HepG2 (cell line): Measurements from ENCODE around the gene DNAH9. TPM values are rescaled to one million over a fixed set of nuclear protein-coding genes. Genes with fewer than 3 reads are reported as not detected.

Experiments used
- AGO1 ChIP-seq: fragments of 200-400 bp; formaldehyde crosslinking; IDR thresholded peaks from 2 replicates; pipeline ENCODE4 v1.6.1; 2017; ENCODE audit warnings: mild to moderate bottlenecking, low read depth, low read length, moderate library complexity; ENCODE audit not compliant: poor library complexity, severe bottlenecking
- AHR ChIP-seq: IDR thresholded peaks from 2 replicates; pipeline ENCODE4 v1.6.1; 2018; ENCODE audit warnings: missing genetic modification reagents, missing compliant biosample characterization
- ATF7 ChIP-seq, 2 experiments: fragments of 450-650 bp in 1 of 2; sonication (generic) in 1 of 2; formaldehyde crosslinking in 1 of 2; IDR thresholded peaks; 2 replicates each; pipeline versions ENCODE4 v1.4.0 to v1.6.1; 2016 to 2020; ENCODE audit warnings: antibody characterized with exemption in 1 of 2, mild to moderate bottlenecking in 1 of 2, missing genetic modification reagents in 1 of 2
- HOXD1 ChIP-seq: sonication (generic); formaldehyde crosslinking; IDR thresholded peaks from 2 replicates; pipeline ENCODE4 v1.5.0; 2020; ENCODE audit warnings: missing genetic modification reagents
- ONECUT2 ChIP-seq: sonication (generic); formaldehyde crosslinking; IDR thresholded peaks from 2 replicates; pipeline ENCODE4 v1.4.0; 2020; ENCODE audit warnings: missing genetic modification reagents
- ZNF326 ChIP-seq: sonication (generic); formaldehyde crosslinking; IDR thresholded peaks from 2 replicates; pipeline ENCODE4 v1.4.0; 2020; ENCODE audit warnings: missing genetic modification reagents, borderline replicate concordance
- ZSCAN30 ChIP-seq: sonication (generic); formaldehyde crosslinking; IDR thresholded peaks from 2 replicates; pipeline ENCODE4 v1.5.0; 2020; ENCODE audit warnings: mild to moderate bottlenecking, missing genetic modification reagents
- polyA plus RNA-seq, 8 experiments: library from polyadenylated mRNA; depleted of rRNA in 3 of 8; stranded (reverse) in 7 of 8; unstranded in 1 of 8; fragments of >200 nt; fragmentation: Illumina TruSeq in 4 of 8; extraction: Trizol in 4 of 8; gene quantifications; 2 replicates each; pipeline versions ENCODE4 v1.2.1 to v1.2.3, GENCODE V29; 2011 to 2016; ENCODE audit warnings: low read depth in 4 of 8, missing spikeins in 1 of 8, mixed read lengths in 1 of 8; ENCODE audit not compliant: insufficient read depth in 1 of 8
- total RNA-seq, 5 experiments: library from RNA; depleted of rRNA; stranded (reverse); fragments of >200 nt; fragmentation: Illumina TruSeq; extraction: Trizol; gene quantifications; 2 replicates each; pipeline ENCODE4 v1.2.3, GENCODE V29; 2016; ENCODE audit warnings: low read depth in 1 of 5
- TF ChIP-seq, protein P1 (sequence below): sonication (generic); formaldehyde crosslinking; IDR thresholded peaks from 2 replicates; pipeline ENCODE4 v1.4.0; 2020; ENCODE audit warnings: mild to moderate bottlenecking, missing genetic modification reagents
- TF ChIP-seq, protein P2 (sequence below): sonication (generic); formaldehyde crosslinking; IDR thresholded peaks from one replicate; pipeline ENCODE4 v1.5.1; 2020; ENCODE audit warnings: mild to moderate bottlenecking, missing genetic modification reagents; ENCODE audit errors: not compliant biosample characterization

DNAH9 gene
- total and polyA plus RNA-seq, 2 of the 13 experiments (the other 11 are each of a cell fraction or from before 2014, with no cell fraction given), result not detected

- TF ChIP-seq, protein P1, sequence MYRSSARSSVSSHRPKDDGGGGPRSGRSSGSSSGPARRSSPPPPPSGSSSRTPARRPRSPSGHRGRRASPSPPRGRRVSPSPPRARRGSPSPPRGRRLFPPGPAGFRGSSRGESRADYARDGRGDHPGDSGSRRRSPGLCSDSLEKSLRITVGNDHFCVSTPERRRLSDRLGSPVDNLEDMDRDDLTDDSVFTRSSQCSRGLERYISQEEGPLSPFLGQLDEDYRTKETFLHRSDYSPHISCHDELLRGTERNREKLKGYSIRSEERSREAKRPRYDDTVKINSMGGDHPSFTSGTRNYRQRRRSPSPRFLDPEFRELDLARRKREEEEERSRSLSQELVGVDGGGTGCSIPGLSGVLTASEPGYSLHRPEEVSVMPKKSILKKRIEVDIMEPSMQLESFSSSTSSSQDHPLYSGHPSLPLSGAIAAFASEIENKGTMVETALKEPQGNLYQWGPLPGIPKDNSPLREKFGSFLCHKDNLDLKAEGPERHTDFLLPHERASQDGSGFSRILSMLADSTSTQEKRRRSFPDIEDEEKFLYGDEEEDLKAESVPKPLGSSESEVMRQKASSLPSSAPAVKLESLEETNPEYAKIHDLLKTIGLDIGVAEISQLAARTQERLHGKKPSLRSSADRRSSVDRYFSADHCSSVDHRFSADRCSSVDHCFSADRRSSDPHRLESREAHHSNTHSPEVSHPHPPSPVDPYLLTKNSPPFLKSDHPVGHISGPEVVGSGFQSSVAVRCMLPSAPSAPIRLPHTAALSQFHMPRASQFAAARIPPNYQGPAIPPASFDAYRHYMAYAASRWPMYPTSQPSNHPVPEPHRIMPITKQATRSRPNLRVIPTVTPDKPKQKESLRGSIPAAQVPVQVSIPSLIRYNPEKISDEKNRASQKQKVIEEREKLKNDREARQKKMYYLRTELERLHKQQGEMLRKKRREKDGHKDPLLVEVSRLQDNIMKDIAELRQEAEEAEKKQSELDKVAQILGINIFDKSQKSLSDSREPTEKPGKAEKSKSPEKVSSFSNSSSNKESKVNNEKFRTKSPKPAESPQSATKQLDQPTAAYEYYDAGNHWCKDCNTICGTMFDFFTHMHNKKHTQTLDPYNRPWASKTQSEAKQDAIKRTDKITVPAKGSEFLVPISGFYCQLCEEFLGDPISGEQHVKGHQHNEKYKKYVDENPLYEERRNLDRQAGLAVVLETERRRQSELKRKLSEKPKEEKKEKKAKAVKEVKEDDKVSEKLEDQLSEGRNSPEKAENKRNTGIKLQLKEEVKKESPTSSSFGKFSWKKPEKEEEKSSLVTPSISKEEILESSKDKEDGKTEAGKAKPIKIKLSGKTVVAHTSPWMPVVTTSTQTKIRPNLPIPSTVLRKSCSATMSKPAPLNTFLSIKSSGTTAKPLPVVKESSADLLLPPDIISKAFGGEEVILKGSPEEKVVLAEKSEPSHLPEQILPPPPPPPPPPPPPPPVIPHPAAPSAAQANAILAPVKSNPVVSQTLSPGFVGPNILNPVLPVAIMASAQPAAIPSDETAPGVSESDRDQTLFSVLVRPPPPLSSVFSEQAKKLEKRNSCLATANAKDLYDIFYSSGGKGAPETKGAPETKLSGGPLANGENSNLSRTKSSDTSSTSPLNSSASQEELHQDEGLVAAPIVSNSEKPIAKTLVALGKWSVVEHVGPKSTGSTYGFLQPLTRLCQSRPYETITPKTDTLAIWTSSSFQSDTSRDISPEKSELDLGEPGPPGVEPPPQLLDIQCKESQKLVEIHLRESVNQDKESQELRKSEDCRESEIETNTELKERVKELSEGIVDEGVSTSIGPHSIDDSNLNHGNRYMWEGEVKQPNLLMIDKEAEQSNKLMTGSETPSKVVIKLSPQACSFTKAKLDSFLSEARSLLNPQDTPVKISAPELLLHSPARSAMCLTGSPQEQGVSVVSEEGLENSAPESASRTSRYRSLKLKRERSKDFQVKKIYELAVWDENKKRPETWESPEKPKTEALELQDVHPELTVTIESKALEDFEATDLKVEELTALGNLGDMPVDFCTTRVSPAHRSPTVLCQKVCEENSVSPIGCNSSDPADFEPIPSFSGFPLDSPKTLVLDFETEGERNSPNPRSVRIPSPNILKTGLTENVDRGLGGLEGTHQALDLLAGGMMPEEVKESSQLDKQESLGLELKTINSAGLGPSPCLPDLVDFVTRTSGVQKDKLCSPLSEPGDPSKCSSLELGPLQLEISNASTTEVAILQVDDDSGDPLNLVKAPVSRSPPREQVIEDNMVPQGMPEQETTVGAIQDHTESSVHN (CRISPR knock-in tag), result no peak
- TF ChIP-seq AGO1 (no peak), HOXD1 (CRISPR knock-in tag) (no peak), ONECUT2 (CRISPR knock-in tag) (no peak), ZSCAN30 (CRISPR knock-in tag) (no peak), ZNF326 (CRISPR knock-in tag) (no peak), ATF7 (IDR thresholded peaks at IDR 0.05) (no peak), ATF7 (CRISPR knock-in tag; IDR thresholded peaks at IDR 0.05) (no peak), AHR (CRISPR knock-in tag) (no peak)
- TF ChIP-seq, protein P2, sequence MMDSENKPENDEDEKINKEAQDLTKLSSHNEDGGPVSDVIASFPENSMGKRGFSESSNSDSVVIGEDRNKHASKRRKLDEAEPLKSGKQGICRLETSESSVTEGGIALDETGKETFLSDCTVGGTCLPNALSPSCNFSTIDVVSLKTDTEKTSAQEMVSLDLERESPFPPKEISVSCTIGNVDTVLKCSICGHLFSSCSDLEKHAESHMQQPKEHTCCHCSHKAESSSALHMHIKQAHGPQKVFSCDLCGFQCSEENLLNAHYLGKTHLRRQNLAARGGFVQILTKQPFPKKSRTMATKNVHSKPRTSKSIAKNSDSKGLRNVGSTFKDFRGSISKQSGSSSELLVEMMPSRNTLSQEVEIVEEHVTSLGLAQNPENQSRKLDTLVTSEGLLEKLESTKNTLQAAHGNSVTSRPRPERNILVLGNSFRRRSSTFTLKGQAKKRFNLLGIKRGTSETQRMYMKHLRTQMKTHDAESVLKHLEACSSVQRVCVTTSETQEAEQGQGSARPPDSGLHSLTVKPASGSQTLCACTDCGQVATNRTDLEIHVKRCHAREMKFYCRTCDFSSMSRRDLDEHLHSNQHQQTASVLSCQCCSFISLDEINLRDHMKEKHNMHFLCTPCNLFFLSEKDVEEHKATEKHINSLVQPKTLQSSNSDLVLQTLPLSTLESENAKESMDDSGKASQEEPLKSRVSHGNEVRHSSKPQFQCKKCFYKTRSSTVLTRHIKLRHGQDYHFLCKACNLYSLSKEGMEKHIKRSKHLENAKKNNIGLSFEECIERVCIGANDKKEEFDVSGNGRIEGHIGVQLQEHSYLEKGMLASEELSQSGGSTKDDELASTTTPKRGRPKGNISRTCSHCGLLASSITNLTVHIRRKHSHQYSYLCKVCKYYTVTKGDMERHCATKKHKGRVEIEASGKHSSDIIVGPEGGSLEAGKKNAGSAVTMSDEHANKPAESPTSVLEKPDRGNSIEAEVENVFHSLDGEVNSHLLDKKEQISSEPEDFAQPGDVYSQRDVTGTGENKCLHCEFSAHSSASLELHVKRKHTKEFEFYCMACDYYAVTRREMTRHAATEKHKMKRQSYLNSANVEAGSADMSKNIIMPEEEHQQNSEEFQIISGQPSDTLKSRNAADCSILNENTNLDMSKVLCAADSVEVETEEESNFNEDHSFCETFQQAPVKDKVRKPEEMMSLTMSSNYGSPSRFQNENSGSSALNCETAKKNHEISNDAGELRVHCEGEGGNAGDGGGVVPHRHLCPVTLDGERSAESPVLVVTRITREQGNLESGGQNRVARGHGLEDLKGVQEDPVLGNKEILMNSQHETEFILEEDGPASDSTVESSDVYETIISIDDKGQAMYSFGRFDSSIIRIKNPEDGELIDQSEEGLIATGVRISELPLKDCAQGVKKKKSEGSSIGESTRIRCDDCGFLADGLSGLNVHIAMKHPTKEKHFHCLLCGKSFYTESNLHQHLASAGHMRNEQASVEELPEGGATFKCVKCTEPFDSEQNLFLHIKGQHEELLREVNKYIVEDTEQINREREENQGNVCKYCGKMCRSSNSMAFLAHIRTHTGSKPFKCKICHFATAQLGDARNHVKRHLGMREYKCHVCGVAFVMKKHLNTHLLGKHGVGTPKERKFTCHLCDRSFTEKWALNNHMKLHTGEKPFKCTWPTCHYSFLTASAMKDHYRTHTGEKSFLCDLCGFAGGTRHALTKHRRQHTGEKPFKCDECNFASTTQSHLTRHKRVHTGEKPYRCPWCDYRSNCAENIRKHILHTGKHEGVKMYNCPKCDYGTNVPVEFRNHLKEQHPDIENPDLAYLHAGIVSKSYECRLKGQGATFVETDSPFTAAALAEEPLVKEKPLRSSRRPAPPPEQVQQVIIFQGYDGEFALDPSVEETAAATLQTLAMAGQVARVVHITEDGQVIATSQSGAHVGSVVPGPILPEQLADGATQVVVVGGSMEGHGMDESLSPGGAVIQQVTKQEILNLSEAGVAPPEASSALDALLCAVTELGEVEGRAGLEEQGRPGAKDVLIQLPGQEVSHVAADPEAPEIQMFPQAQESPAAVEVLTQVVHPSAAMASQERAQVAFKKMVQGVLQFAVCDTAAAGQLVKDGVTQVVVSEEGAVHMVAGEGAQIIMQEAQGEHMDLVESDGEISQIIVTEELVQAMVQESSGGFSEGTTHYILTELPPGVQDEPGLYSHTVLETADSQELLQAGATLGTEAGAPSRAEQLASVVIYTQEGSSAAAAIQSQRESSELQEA (CRISPR knock-in tag), result no peak
- TF ChIP-seq, all 625 proteins: peak for 0
These were observed 382.5 kb downstream of the DNAH9 start (continued) for GRCh38 chr17:11980813-11981212.
